Fibroblast of peridontal ligament (primary cell): ENCODE data around the gene GPR62.
"Not testable (repeated sequence)": the region's sequence is repeated elsewhere in the genome, so short reads cannot be mapped to it uniquely, and the experiment has no call there.

Experiments
- DNase-seq: peaks from one replicate; pipeline ENCODE4 v3.0.0-alpha.2; 2010; ENCODE audit errors: extremely low read depth

The GPR62 gene

GRCh38 chr3:51970606-51971300 lies 15.6 kb downstream of the GPR62 start:
- DNase-seq = no peak

GRCh38 chr3:51971350-51971749 lies 16.2 kb downstream of the GPR62 start:
- no peak for DNase-seq

GRCh38 chr3:51974277-51974962 lies 19.2 kb downstream of the GPR62 start:
- no peak for DNase-seq

GRCh38 chr3:51974963-51975851 lies 20.0 kb downstream of the GPR62 start, which contains the start of gene ABHD14A:
Gene ABHD14A, plus strand, starts transcription at chr3:51975064. Its CDS starts 72 bp downstream, at chr3:51975136.
- peak; percentile 60 for DNase-seq

DNA sequence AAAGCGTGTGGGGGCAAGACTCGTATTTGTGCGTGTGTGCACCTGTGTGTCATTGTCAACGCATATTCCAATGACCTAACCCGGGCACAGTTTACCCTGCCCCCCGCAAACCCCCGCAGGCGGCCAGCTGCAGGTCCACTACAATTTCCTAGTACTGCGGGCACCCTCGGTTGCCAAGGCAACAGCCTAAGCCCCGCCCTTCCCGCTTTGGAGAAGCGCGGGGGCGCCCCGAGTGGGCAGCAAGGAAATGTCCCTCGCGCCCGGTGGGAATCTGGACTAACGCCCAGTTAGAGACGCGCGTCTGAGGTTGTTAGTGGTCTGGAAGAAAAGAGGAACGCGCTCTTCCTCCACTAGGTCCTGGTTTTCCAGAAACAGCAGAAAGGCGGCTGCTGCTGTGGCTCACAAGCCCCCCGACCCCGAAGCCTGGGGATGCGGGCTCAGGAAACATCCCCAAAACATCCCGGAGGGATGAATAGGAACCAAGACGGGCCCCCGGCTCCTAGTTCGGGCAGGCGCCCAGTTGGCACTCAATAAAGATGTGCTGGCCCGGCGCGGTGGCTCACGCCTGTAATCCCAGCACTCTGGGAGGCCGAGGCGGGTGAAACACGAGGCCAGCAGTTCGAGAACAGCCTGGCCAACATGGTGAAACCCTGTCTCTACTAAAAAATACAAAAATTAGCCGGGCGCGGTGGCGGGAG lies 20.8 kb downstream of the GPR62 start:
- peak; percentile 65 for DNase-seq

DNA sequence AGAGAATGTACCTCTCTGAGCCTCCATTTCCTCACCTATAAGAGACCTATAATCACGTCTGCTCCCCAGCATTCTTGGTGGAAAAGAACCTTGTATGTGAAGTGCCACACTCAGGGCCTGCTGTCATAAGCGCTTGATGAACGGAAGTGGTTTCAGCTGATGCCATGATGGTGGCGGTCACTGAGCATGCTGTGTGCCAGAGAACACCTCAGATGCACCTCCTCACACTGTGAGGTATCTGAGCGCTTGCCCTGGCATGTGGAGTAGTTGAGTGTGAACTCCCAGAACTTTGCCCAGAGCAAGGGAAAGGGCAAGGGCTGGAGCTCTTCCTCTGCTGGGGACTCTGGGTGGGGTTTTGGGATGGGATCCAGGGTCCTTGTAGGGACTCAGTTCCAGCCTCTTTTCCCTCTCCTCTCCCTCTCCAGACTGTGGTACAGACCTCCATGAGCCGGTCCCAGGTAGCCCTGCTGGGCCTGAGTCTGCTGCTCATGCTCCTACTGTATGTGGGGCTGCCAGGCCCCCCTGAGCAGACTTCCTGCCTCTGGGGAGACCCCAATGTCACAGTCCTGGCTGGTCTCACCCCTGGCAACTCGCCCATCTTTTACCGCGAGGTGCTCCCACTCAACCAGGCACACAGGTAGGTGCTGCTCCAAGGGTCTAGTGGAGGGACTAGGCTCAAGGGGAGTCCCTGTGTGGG lies 22.4 kb downstream of the GPR62 start:
- DNase-seq = no peak

DNA sequence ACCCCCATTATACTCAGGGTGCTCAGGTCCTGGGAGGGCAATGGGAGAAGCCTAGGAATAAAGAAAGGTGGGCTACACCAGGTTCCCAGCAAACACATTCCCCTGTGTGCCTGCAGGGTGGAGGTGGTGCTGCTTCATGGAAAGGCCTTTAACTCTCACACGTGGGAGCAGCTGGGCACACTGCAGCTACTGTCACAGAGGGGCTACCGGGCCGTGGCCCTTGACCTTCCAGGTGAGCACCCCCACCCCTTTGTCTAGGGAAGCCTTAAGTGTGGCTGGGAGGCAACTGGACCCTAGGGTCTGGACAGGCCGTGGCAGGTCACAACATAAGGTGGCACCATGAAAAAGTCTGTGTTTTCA lies 22.9 kb downstream of the GPR62 start:
- no peak for DNase-seq

- no peak for DNase-seq
These were observed 25.1 kb downstream of the GPR62 start for GRCh38 chr3:51980253-51980652.

DNA sequence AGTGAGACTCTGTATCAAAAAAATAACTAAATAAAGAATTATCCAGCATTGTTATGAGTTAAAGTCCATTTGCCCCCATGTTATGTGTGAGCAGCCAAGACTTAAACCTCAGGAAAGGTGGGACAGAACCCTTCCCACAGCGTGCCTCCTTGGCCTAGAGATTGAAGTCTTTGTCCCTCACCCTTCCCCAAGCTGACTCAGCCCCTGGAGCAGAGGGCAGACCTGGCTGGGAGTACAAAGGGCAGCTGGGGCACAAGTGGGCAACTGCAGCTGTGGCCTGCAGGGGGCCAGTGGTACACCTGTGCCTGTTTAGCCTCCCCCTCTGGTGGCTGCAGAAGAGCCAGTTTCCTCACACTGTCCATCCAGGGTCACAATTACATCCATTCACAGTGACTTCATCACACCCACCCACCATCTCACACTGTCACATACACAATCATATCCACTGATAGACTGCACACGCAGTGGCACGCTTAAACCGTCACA lies 27.2 kb downstream of the GPR62 start:
- no peak for DNase-seq

DNA sequence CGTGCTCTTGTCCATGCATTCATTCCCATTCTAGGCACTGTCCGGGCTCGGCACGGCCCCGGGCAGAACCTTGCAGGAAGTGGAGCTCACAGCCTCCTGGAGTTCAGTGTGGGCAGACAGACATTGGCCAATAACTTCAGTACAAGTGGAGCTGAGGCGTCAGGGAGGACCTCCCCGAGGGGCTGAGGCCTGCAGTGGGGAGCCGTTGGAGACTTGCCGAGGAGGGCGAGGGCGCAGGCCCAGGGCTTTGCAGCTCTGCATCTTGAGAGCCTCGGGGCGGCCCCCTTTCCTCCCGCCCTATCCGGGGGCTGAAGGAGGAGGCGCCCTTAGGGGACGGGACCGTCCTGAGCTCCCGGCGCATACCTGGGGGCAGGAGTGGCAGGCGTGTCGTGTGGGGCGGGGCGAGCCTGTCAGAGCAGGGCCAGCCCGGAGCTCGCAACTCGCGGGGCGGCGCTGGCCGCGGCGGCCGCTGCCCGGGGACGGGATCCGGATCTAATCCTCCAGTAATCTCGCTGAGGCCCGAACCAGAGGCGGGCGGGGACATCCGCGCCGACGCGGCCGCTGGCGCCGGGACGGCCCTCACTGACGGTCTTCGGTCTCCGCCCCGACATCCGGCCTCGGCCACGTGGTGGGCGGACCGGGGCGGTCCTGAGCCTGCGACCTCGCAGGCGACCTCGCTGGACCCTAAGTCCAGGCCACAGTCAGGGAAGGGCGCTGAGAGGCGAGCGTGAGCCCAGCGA lies 27.8 kb downstream of the GPR62 start, which contains the start of gene ACY1:
TSS of gene ACY1 (plus strand) at position 698 of the 740 bp plus-strand sequence. CDS start 530 bp downstream, outside the sequence.
- DNase-seq = peak; percentile 76

DNA sequence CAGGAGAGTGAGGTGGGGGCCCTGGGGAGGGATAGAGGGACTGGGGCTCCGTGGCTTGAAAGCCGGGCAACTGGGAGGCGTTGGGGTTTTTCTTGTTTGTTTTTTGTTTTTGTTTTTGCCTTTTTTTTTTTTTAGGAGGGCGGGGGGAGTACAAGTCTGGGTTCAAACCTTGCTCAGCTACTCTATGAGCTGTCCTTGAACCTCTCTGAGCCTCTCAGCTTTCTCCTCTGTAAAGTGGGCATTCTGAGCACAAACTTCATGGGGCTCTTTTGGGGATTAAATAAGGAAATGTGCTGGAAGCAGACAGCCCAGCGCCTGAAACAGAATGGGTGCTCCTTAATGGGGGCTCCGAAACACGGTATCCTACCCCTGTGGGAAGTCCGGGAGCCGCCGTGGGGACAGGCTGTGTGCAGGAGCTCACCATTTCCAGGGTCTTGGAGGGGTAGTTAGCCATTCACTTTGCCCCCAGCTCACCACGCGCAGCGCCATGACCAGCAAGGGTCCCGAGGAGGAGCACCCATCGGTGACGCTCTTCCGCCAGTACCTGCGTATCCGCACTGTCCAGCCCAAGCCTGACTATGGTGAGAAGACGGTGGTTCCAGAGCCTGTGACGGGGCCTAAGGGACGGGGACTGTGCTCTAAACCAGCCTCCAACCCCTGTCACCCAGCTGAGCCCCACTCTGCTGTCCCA lies 28.5 kb downstream of the GPR62 start:
- no peak for DNase-seq

DNA sequence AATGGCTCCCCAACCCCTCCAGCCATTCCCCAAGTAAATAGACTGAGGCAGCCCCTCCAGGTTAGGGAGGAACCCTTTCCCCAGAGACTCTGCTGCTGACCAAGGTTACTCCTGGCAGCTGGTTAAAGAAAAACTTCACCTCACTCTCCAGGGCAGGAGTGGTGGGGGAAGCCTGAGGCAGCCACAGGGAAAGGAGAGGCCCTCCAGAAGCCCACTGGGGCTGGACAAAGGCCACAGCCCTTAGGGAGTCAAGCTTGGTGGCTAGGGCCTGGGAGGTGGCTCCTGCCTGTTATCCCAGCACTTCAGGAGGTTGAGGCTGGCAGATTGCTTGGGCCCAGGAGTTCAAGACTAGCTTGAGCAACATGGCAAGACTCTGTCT lies 29.1 kb downstream of the GPR62 start:
- no peak for DNase-seq

GRCh38 chr3:51985063-51985462 lies 29.9 kb downstream of the GPR62 start:
- DNase-seq = no peak

GRCh38 chr3:51986010-51986947 lies 31.1 kb downstream of the GPR62 start:
- DNase-seq = no peak

- no peak for DNase-seq
These were observed 32.4 kb downstream of the GPR62 start for GRCh38 chr3:51987568-51987967.

- DNase-seq = no peak
These were observed 33.3 kb downstream of the GPR62 start for GRCh38 chr3:51988286-51989146.

- DNase-seq = not testable (repeated sequence)
These were observed 35.4 kb downstream of the GPR62 start for GRCh38 chr3:51990501-51990971.
